Measurements from ENCODE around the gene GOLGA6D.

DNA sequence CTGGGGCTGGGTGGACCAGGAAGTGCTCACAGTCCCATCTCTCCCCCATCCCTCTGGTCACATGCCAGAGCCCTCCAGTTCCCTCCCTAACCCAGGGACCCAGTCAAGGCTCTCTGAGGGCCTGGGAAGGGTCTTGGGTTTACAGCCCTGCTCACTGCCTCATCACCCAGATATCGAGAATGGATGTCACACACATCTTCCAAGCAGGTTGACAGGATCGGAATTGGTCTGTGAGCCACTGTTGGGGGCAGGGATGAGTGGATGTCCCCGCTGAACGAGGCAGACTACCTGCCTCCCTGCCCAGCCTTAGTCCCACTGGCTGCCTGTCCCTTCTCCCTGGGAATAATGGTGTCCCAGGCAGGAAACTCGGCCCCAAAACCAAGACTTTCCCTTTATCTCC lies 44.5 kb upstream of the GOLGA6D start:
- TF ChIP-seq, protein P1, sequence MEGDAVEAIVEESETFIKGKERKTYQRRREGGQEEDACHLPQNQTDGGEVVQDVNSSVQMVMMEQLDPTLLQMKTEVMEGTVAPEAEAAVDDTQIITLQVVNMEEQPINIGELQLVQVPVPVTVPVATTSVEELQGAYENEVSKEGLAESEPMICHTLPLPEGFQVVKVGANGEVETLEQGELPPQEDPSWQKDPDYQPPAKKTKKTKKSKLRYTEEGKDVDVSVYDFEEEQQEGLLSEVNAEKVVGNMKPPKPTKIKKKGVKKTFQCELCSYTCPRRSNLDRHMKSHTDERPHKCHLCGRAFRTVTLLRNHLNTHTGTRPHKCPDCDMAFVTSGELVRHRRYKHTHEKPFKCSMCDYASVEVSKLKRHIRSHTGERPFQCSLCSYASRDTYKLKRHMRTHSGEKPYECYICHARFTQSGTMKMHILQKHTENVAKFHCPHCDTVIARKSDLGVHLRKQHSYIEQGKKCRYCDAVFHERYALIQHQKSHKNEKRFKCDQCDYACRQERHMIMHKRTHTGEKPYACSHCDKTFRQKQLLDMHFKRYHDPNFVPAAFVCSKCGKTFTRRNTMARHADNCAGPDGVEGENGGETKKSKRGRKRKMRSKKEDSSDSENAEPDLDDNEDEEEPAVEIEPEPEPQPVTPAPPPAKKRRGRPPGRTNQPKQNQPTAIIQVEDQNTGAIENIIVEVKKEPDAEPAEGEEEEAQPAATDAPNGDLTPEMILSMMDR (IDR thresholded peaks at IDR 0.05) = no peak
- no peak for TF ChIP-seq POLR2A (IDR thresholded peaks at IDR 0.05)

All from prostate gland (tissue), 2 donors.